ENCODE data around the gene PLSCR3.

DNA sequence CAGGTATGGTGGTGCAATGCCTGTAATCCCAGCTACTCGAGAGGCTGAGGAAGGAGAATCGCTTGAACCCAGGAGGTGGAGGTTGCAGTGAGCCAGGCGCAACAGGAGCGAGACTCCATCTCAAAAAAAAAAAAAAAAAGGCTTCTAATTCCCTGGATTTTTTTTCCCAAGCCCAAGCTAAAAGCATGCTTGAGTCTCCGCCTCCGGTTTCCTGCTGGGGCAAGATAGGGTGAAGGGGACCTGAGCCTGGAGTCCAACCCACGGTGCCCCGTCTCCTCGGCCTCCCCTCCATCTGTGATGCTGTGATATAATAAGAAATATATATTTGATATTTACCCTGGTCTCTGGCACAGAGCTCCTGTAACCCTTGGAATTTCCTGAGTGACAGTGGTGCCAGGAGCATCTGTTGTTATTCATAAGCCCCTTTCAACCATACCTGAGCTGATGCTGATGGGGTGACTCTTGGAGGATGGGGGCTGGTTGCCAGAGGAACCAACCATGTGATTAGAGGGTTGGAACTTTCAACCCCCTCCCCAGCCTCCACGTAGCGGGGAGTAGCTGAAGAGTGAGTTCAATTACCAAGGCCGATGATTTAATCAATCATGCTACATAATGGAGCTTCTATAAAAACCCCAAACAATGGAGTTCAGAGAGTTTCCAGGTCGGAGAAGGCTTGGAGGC is 26.3 kb downstream of the PLSCR3 start:
- TF ChIP-seq EZH2 (IDR thresholded peaks at IDR 0.05; ENCODE audit: borderline replicate concordance, low read depth, low read length, poor library complexity, severe bottlenecking) (no peak), CTCF (conservative IDR thresholded peaks at IDR 0.05; ENCODE audit: low read depth, low read length) (no peak)

All from A673 (cell line).